ENCODE results near the gene CTSE. TPM values are rescaled to one million over a fixed set of nuclear protein-coding genes. Genes with fewer than 3 reads are reported as not detected.

Gene CTSE
- total and polyA plus RNA-seq, 2 of the 8 experiments (the other 6 are each of a cell fraction or from before 2014, with no cell fraction given): 0.03 TPM; not detected in 1

DNA sequence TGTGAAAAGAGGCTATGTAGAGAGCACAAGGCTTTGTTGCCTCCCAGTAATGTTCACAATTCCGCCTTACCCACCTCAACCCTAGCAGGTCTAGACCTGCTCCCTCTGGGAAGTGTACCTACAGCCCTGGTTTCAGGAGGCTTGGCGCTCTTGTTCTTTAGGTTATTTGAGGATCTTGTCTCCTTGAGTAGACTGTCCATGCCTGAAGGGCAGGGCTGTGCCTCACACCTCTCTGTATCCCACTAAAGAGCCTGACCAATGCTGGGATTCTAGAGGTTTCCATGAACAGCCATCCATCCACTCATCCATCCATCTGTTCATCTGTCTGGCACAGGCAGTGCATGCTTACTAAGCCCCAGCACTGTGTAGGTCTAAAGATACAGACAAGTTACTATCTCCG lies 21.5 kb downstream of the CTSE start:
- no peaks in the 10 kb centered on the region; a peak in 1 of 4 replicates for H3K79me2 ChIP-seq (ENCODE audit: control insufficient read depth in 1 of 2, insufficient read depth in 2 of 2, low read length in 2 of 2)
- H2BK15ac ChIP-seq (ENCODE audit: low read length): no peak overlapping the region
- H3K36me3 ChIP-seq (ENCODE audit: control insufficient read depth in 2 of 4, insufficient read depth in 4 of 4, low read length in 3 of 4): no peaks in the 10 kb centered on the region
- no peak overlapping the region for H3K4me2 ChIP-seq (ENCODE audit: insufficient read depth in 1 of 2, low read depth in 2 of 2, low read length in 2 of 2)
- no peak overlapping the region for H4K91ac ChIP-seq (replicated peaks; ENCODE audit: insufficient read length, low read length)
- peak in 1 of 2 experiments; percentile 22 for DNase-seq (ENCODE audit: low read depth in 1 of 2, low spot score in 2 of 2)
- no peak overlapping the region for H2BK5ac ChIP-seq (ENCODE audit: low read depth, low read length)
- H4K5ac ChIP-seq (ENCODE audit: insufficient read length, low read depth, low read length): no peak overlapping the region
- H3K23me2 ChIP-seq (ENCODE audit: low read depth, low read length): peaks cover 12% of the 10 kb centered on the region
- no peak overlapping the region for H3K4me3 ChIP-seq (ENCODE audit: extremely low read depth in 1 of 4, insufficient read depth in 2 of 4, low read depth in 3 of 4, low read length in 4 of 4)
- no peak overlapping the region for H2AFZ ChIP-seq (ENCODE audit: low read length)
- H3K27me3 ChIP-seq (replicated peaks in 1 of 4; ENCODE audit: control insufficient read depth in 3 of 4, extremely low read depth in 1 of 4, insufficient read depth in 3 of 4, low read length in 3 of 4): peaks cover 5 to 21% (median 12%) of the 10 kb centered on the region in 4 experiments; a peak in 6 of 7 replicates
- no peaks in the 10 kb centered on the region for H3K79me1 ChIP-seq (ENCODE audit: low read depth, low read length)
- POLR2A ChIA-PET (ENCODE audit: partially characterized antibody): no interaction called here
- H4K8ac ChIP-seq (ENCODE audit: extremely low read depth, insufficient read depth, low read length): no peak overlapping the region
- H2BK120ac ChIP-seq (replicated peaks; ENCODE audit: low read depth, low read length): no peak overlapping the region
- WGBS, 2 experiments (ENCODE audit: extremely low coverage in 1 of 2, insufficient coverage in 1 of 2, insufficient read length in 1 of 2, insufficient replicate concordance in 2 of 2, low coverage in 1 of 2, low lambda C conversion rate in 2 of 2, missing lambda C conversion rate in 1 of 2): 94% methylated on average over 3 of the region's 3 CpGs; no CpG with 5 or more reads in 1 of the 2 experiments
- H3K56ac ChIP-seq (replicated peaks; ENCODE audit: insufficient read length, low read depth, low read length): no peak overlapping the region
- H2BK12ac ChIP-seq (ENCODE audit: low read depth, low read length): no peak overlapping the region
- H3K9me3 ChIP-seq (ENCODE audit: insufficient read depth in 2 of 2, low read depth in 1 of 2, low read length in 1 of 2): no peaks in the 10 kb centered on the region
- no peak overlapping the region for H3K23ac ChIP-seq (ENCODE audit: insufficient read length)
- H3K14ac ChIP-seq (ENCODE audit: insufficient read length): no peak overlapping the region
- no peak overlapping the region for H3K18ac ChIP-seq (ENCODE audit: extremely low read depth, low read length)
- no peak overlapping the region for H2BK20ac ChIP-seq (ENCODE audit: low read length)
- no peak for FAIRE-seq
- no peak overlapping the region for H3K4ac ChIP-seq (replicated peaks; ENCODE audit: insufficient read length, low read depth, low read length)
- H4K20me1 ChIP-seq (replicated peaks in 1 of 2; ENCODE audit: control insufficient read depth in 1 of 2, insufficient read depth in 2 of 2, low read length in 2 of 2): peaks cover 0 to 11% of the 10 kb centered on the region in 2 experiments
- CTCF ChIA-PET (ENCODE audit: partially characterized antibody): interaction anchor here (1.3 to 1.7 kb wide), 4 partner anchors 15 to 32 kb away, joined by 3 to 7 read pairs (median 4); no protein-coding TSS in a partner anchor
- H3K4me1 ChIP-seq (replicated peaks in 1 of 4; ENCODE audit: control insufficient read depth in 3 of 4, insufficient read depth in 4 of 4, low read length in 3 of 4): peaks cover 0 to 3% (median 0%) of the 10 kb centered on the region in 4 experiments; a peak in 2 of 7 replicates
- no peak overlapping the region for H3K27ac ChIP-seq (ENCODE audit: low read depth, low read length)
- H2AK5ac ChIP-seq (ENCODE audit: low read depth, low read length): no peak overlapping the region
- no peak overlapping the region for H3K9ac ChIP-seq (replicated peaks in 1 of 4; ENCODE audit: extremely low read depth in 1 of 4, low read depth in 3 of 4, low read length in 3 of 4)
- no peak for TF ChIP-seq ASH2L (IDR thresholded peaks at IDR 0.05; ENCODE audit: low read length)
- TF ChIP-seq, protein P1, sequence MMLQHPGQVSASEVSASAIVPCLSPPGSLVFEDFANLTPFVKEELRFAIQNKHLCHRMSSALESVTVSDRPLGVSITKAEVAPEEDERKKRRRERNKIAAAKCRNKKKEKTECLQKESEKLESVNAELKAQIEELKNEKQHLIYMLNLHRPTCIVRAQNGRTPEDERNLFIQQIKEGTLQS (IDR thresholded peaks at IDR 0.05; ENCODE audit: insufficient read depth, low read depth, low read length): no peak
- TF ChIP-seq SRF (IDR thresholded peaks at IDR 0.05; ENCODE audit: low read depth, low read length): no peak
- TF ChIP-seq RBBP5 (IDR thresholded peaks at IDR 0.05; ENCODE audit: borderline replicate concordance, low read depth, low read length): no peak
- no peak for TF ChIP-seq FOSL1 (IDR thresholded peaks at IDR 0.05; ENCODE audit: insufficient read depth, low read depth, low read length)
- TF ChIP-seq BACH1 (IDR thresholded peaks at IDR 0.05; ENCODE audit: low read length): no peak
- TF ChIP-seq, protein P2, sequence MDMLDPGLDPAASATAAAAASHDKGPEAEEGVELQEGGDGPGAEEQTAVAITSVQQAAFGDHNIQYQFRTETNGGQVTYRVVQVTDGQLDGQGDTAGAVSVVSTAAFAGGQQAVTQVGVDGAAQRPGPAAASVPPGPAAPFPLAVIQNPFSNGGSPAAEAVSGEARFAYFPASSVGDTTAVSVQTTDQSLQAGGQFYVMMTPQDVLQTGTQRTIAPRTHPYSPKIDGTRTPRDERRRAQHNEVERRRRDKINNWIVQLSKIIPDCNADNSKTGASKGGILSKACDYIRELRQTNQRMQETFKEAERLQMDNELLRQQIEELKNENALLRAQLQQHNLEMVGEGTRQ (IDR thresholded peaks at IDR 0.05; ENCODE audit: low read length): no peak
- no peak for TF ChIP-seq TEAD4 (IDR thresholded peaks at IDR 0.05; ENCODE audit: low read depth, low read length)
- no peak for TF ChIP-seq JUN (IDR thresholded peaks at IDR 0.05; ENCODE audit: low read depth, low read length)
- TF ChIP-seq RFX5 (IDR thresholded peaks at IDR 0.05; ENCODE audit: borderline replicate concordance, low read depth, low read length): no peak
- no peak for TF ChIP-seq SUZ12 (IDR thresholded peaks at IDR 0.05; ENCODE audit: low read length)
- TF ChIP-seq PHF8 (conservative IDR thresholded peaks at IDR 0.05; ENCODE audit: low read depth, low read length): no peak
- no peak for TF ChIP-seq ZNF274 (IDR thresholded peaks at IDR 0.05; ENCODE audit: borderline replicate concordance, extremely low read depth, low read length)

Data from H1 (cell line).